ENCODE data around the gene CASK. TPM values are rescaled to one million over a fixed set of nuclear protein-coding genes. Genes with fewer than 3 reads are reported as not detected.

The CASK gene
- total RNA-seq, 1 donor = 55.4 TPM

DNA sequence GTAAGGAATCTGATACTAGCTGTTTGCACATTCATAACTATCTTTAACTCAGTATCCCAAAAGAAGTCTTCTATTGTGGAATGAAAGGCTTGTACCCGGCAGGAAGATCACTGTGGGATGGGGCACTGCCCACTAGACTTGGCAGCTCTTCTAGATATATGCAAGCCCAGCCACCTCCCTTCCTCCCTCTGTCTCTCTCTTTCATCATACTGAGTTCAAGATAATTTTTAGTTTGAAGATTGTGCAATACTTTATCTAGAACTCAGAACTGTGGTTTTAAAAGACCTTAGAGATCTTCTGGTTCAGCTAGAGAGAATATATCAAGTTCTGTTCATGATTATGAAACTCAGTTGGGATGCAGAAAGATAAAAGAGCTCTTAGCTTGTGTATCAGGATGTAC is 257.1 kb downstream of the CASK start:
- H3K27ac ChIP-seq (ENCODE audit: low read depth, low read length) = no peak overlapping the region
- H3K79me2 ChIP-seq (ENCODE audit: insufficient read depth, low read length) = no peaks in the 10 kb centered on the region
- no peak for TF ChIP-seq CTCF (IDR thresholded peaks at IDR 0.05; ENCODE audit: extremely low read depth, low read depth, low read length)
- no peak overlapping the region for H3K4me3 ChIP-seq (ENCODE audit: insufficient read depth, low read length)
- no peaks in the 10 kb centered on the region for H3K36me3 ChIP-seq (ENCODE audit: insufficient read depth, low read length)
- no peak overlapping the region for H3K4me2 ChIP-seq (ENCODE audit: insufficient read depth, low read length)
- peaks cover 13% of the 10 kb centered on the region for H3K4me1 ChIP-seq (ENCODE audit: insufficient read depth, low read length)
- DNase-seq (ENCODE audit: insufficient read length, low spot score, missing footprints) = no peak
- no peaks in the 10 kb centered on the region for H3K27me3 ChIP-seq (ENCODE audit: insufficient read depth, low read length)
- H4K20me1 ChIP-seq (ENCODE audit: insufficient read depth, low read length) = no peaks in the 10 kb centered on the region
- H3K9me3 ChIP-seq (ENCODE audit: low read depth, low read length) = no peaks in the 10 kb centered on the region
- no peak overlapping the region for H2AFZ ChIP-seq (ENCODE audit: low read length)

DNA sequence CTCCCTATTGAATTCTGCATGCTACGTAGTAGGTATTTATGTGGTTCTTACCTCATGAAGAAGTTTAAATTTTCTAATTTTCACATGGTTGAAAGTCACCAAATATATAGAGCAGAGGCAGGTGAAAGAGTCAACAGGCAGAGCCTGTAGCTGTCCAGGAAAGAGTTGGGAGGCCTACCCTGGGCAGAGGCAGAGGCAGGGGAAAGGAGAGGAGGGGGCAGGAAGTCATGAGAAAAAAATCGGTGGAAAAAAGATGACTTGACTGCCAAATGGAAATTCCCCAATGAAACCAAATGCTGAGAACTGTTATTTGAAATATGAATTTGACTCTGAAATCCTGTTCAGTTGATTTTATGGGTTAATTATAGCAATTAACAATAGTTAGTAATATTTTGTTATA is 257.7 kb downstream of the CASK start:
- peaks cover 16% of the 10 kb centered on the region for H3K4me1 ChIP-seq (ENCODE audit: insufficient read depth, low read length)

DNA sequence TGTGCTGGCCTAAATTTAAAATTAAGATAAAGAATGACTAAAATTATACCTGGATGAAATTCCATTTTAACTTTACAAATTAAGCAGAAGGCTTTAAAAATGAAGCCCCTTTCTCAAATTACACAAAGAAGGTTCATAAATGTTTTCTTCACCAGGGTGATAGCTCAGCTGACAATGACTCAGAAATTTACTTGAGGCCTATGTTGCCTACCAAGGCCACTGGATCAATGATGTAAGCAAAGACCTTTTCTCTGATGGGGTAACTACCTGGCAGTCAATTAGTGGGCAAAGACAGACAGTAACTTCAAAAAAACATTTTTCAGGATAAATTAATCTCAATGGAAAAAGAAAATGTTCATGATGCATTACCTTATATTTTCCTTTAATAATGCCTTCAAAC is 258.4 kb downstream of the CASK start:
- H3K27ac ChIP-seq (ENCODE audit: low read depth, low read length) = no peak overlapping the region
- no peaks in the 10 kb centered on the region for H3K27me3 ChIP-seq (ENCODE audit: insufficient read depth, low read length)

More for the DNA sequence above, 257.7 kb downstream of the CASK start:
- H2AFZ ChIP-seq (ENCODE audit: low read length) = no peak overlapping the region
- TF ChIP-seq CTCF (IDR thresholded peaks at IDR 0.05; ENCODE audit: extremely low read depth, low read depth, low read length) = no peak
- H3K9me3 ChIP-seq (ENCODE audit: low read depth, low read length) = no peaks in the 10 kb centered on the region
- no peaks in the 10 kb centered on the region for H3K27me3 ChIP-seq (ENCODE audit: insufficient read depth, low read length)
- H3K27ac ChIP-seq (ENCODE audit: low read depth, low read length) = no peak overlapping the region
- H4K20me1 ChIP-seq (ENCODE audit: insufficient read depth, low read length) = no peaks in the 10 kb centered on the region
- no peak overlapping the region for H3K4me3 ChIP-seq (ENCODE audit: insufficient read depth, low read length)
- no peak overlapping the region for H3K4me2 ChIP-seq (ENCODE audit: insufficient read depth, low read length)
- H3K79me2 ChIP-seq (ENCODE audit: insufficient read depth, low read length) = no peaks in the 10 kb centered on the region
- H3K36me3 ChIP-seq (ENCODE audit: insufficient read depth, low read length) = no peaks in the 10 kb centered on the region
- no peak for DNase-seq (ENCODE audit: insufficient read length, low spot score, missing footprints)

DNA sequence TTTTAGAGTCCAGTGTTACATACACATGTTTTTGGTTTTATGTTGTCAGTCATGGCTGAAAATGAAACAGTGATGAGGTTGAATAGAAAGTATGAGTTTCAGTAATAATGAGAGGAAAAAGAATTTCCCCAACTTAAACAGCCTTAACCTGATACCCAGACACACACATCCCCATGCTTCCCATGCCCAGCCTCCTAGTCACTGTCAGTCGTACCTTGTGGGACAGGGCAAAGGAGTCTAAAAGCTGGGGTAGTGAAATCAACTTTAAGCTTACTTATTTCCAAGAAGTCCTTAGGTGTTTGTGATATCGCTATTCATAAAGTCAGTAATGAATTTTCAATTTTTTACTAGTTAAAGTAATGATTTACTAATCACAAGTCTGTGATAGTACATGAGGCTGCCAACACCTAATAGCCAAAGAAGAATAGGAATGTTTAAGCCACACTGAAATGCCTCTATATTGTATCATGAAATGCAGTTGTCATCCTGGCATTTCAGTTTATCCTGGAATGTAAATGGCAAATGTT is 258.9 kb downstream of the CASK start:
- Histone ChIP-seq H4K20me1 (ENCODE audit: insufficient read depth, low read length) (no peaks in the 10 kb centered on the region), H3K4me1 (ENCODE audit: insufficient read depth, low read length) (peaks cover 11% of the 10 kb centered on the region), H3K4me2 (ENCODE audit: insufficient read depth, low read length) (no peak overlapping the region), H2AFZ (ENCODE audit: low read length) (no peak overlapping the region), H3K4me3 (ENCODE audit: insufficient read depth, low read length) (no peak overlapping the region), H3K27me3 (ENCODE audit: insufficient read depth, low read length) (no peaks in the 10 kb centered on the region), H3K27ac (ENCODE audit: low read depth, low read length) (no peak overlapping the region), H3K36me3 (ENCODE audit: insufficient read depth, low read length) (no peaks in the 10 kb centered on the region), H3K79me2 (ENCODE audit: insufficient read depth, low read length) (no peaks in the 10 kb centered on the region), H3K9me3 (ENCODE audit: low read depth, low read length) (no peaks in the 10 kb centered on the region)
- DNase-seq (ENCODE audit: insufficient read length, low spot score, missing footprints) = no peak
- no peak for TF ChIP-seq CTCF (IDR thresholded peaks at IDR 0.05; ENCODE audit: extremely low read depth, low read depth, low read length)

More for the DNA sequence above, 258.4 kb downstream of the CASK start:
- Histone ChIP-seq H3K4me3 (ENCODE audit: insufficient read depth, low read length) (no peak overlapping the region), H3K36me3 (ENCODE audit: insufficient read depth, low read length) (no peaks in the 10 kb centered on the region), H3K79me2 (ENCODE audit: insufficient read depth, low read length) (no peaks in the 10 kb centered on the region), H3K4me2 (ENCODE audit: insufficient read depth, low read length) (no peak overlapping the region), H4K20me1 (ENCODE audit: insufficient read depth, low read length) (no peaks in the 10 kb centered on the region), H3K9me3 (ENCODE audit: low read depth, low read length) (no peaks in the 10 kb centered on the region), H3K4me1 (ENCODE audit: insufficient read depth, low read length) (peaks cover 11% of the 10 kb centered on the region), H2AFZ (ENCODE audit: low read length) (no peak overlapping the region)
- no peak for DNase-seq (ENCODE audit: insufficient read length, low spot score, missing footprints)
- TF ChIP-seq CTCF (IDR thresholded peaks at IDR 0.05; ENCODE audit: extremely low read depth, low read depth, low read length) = no peak

All from osteoblast (primary cell).